ENCODE results near the gene IL3.

The IL3 gene

GRCh38 chr5:132070460-132071337, 10.2 kb downstream of the IL3 start:
- no peaks in the 10 kb centered on the region for H3K36me3 ChIP-seq (ENCODE audit: insufficient read depth, low read length)
- H3F3A ChIP-seq (ENCODE audit: low read depth): no peaks in the 10 kb centered on the region
- no peaks in the 10 kb centered on the region for H3K9me2 ChIP-seq (replicated peaks; ENCODE audit: low read depth, low read length)
- H3K4me3 ChIP-seq (ENCODE audit: low read length, poor library complexity, severe bottlenecking): no peak overlapping the region
- H4K20me1 ChIP-seq (ENCODE audit: insufficient read depth, low read length, poor library complexity, severe bottlenecking): no peaks in the 10 kb centered on the region
- no peak overlapping the region for H3K4me2 ChIP-seq (ENCODE audit: low read depth, low read length, poor library complexity, severe bottlenecking)
- TF ChIP-seq EZH2phosphoT487 (IDR thresholded peaks at IDR 0.05; ENCODE audit: borderline replicate concordance): no peak
- TF ChIP-seq CTCF (conservative IDR thresholded peaks at IDR 0.05; ENCODE audit: low read length): no peak
- H3K9ac ChIP-seq (ENCODE audit: low read depth, low read length, poor library complexity, severe bottlenecking): no peak overlapping the region
- peaks cover 33% of the 10 kb centered on the region for H3K4me1 ChIP-seq (ENCODE audit: insufficient read depth, low read length, poor library complexity, severe bottlenecking)
- no peaks in the 10 kb centered on the region for H3K9me3 ChIP-seq (ENCODE audit: insufficient read depth, low read depth, low read length)
- no peaks in the 10 kb centered on the region for H3K79me2 ChIP-seq (ENCODE audit: insufficient read depth, low read length)
- no peak overlapping the region for H2AFZ ChIP-seq (ENCODE audit: low read length)
- H3K27me3 ChIP-seq (ENCODE audit: insufficient read depth, low read length, poor library complexity, severe bottlenecking): no peaks in the 10 kb centered on the region

- no peaks in the 10 kb centered on the region for H3K79me2 ChIP-seq (ENCODE audit: insufficient read depth, low read length)
- H3K36me3 ChIP-seq (ENCODE audit: insufficient read depth, low read length): no peaks in the 10 kb centered on the region
- no peak overlapping the region for H3K4me2 ChIP-seq (ENCODE audit: low read depth, low read length, poor library complexity, severe bottlenecking)
- no peak for TF ChIP-seq CTCF (conservative IDR thresholded peaks at IDR 0.05; ENCODE audit: low read length)
- H2AFZ ChIP-seq (ENCODE audit: low read length): no peak overlapping the region
- no peak overlapping the region for H3K4me3 ChIP-seq (ENCODE audit: low read length, poor library complexity, severe bottlenecking)
- no peaks in the 10 kb centered on the region for H3K9me2 ChIP-seq (replicated peaks; ENCODE audit: low read depth, low read length)
- no peaks in the 10 kb centered on the region for H3F3A ChIP-seq (ENCODE audit: low read depth)
- no peaks in the 10 kb centered on the region for H3K9me3 ChIP-seq (ENCODE audit: insufficient read depth, low read depth, low read length)
- H3K4me1 ChIP-seq (ENCODE audit: insufficient read depth, low read length, poor library complexity, severe bottlenecking): peaks cover 35% of the 10 kb centered on the region
- H4K20me1 ChIP-seq (ENCODE audit: insufficient read depth, low read length, poor library complexity, severe bottlenecking): no peaks in the 10 kb centered on the region
- no peak overlapping the region for H3K9ac ChIP-seq (ENCODE audit: low read depth, low read length, poor library complexity, severe bottlenecking)
- H3K27me3 ChIP-seq (ENCODE audit: insufficient read depth, low read length, poor library complexity, severe bottlenecking): no peaks in the 10 kb centered on the region
These were observed 10.9 kb downstream of the IL3 start for GRCh38 chr5:132071338-132071707.

GRCh38 chr5:132072070-132072469, 11.6 kb downstream of the IL3 start:
- Histone ChIP-seq H3K4me2 (ENCODE audit: low read depth, low read length, poor library complexity, severe bottlenecking) (no peak overlapping the region), H3K9ac (ENCODE audit: low read depth, low read length, poor library complexity, severe bottlenecking) (no peak overlapping the region), H3K4me1 (ENCODE audit: insufficient read depth, low read length, poor library complexity, severe bottlenecking) (peaks cover 42% of the 10 kb centered on the region), H3K27me3 (ENCODE audit: insufficient read depth, low read length, poor library complexity, severe bottlenecking) (no peaks in the 10 kb centered on the region), H3K9me2 (replicated peaks; ENCODE audit: low read depth, low read length) (no peaks in the 10 kb centered on the region), H2AFZ (ENCODE audit: low read length) (no peak overlapping the region), H3K79me2 (ENCODE audit: insufficient read depth, low read length) (no peaks in the 10 kb centered on the region), H3K36me3 (ENCODE audit: insufficient read depth, low read length) (no peaks in the 10 kb centered on the region), H4K20me1 (ENCODE audit: insufficient read depth, low read length, poor library complexity, severe bottlenecking) (no peaks in the 10 kb centered on the region), H3K4me3 (ENCODE audit: low read length, poor library complexity, severe bottlenecking) (no peak overlapping the region), H3F3A (ENCODE audit: low read depth) (no peaks in the 10 kb centered on the region), H3K9me3 (ENCODE audit: insufficient read depth, low read depth, low read length) (no peaks in the 10 kb centered on the region)
- no peak for TF ChIP-seq EZH2phosphoT487 (IDR thresholded peaks at IDR 0.05; ENCODE audit: borderline replicate concordance)
- TF ChIP-seq CTCF (conservative IDR thresholded peaks at IDR 0.05; ENCODE audit: low read length): no peak

Data from Loucy (cell line).